HT-29 (cell line): ENCODE results near the gene TLE1. TPM values are rescaled to one million over a fixed set of nuclear protein-coding genes. Genes with fewer than 3 reads are reported as not detected.
"Not testable (repeated sequence)": the region's sequence is repeated elsewhere in the genome, so short reads cannot be mapped to it uniquely, and the experiment has no call there.

Experiments used
- DNase-seq: peaks from one replicate; pipeline ENCODE4 v3.0.0-alpha.2; 2015; ENCODE audit warnings: low spot score
- total RNA-seq: library from RNA; depleted of rRNA; stranded (reverse); fragments of >200 nt; shearing (Covaris generic); gene quantifications from 2 replicates; pipeline ENCODE4 v1.2.3, GENCODE V29; 2014

The TLE1 gene
- total RNA-seq, 1 experiment from 2014 or later = 82.1 TPM

GRCh38 chr9:81601639-81602623, 87.4 kb downstream of the TLE1 start:
- no peak for DNase-seq

GRCh38 chr9:81600631-81601030, 88.7 kb downstream of the TLE1 start:
- DNase-seq = no peak

- DNase-seq = no peak
These were observed 89.5 kb downstream of the TLE1 start for GRCh38 chr9:81599837-81600236.

GRCh38 chr9:81598811-81599210, 90.5 kb downstream of the TLE1 start:
- no peak for DNase-seq

- DNase-seq = no peak
These were observed 91.2 kb downstream of the TLE1 start for GRCh38 chr9:81598123-81598497.

DNA sequence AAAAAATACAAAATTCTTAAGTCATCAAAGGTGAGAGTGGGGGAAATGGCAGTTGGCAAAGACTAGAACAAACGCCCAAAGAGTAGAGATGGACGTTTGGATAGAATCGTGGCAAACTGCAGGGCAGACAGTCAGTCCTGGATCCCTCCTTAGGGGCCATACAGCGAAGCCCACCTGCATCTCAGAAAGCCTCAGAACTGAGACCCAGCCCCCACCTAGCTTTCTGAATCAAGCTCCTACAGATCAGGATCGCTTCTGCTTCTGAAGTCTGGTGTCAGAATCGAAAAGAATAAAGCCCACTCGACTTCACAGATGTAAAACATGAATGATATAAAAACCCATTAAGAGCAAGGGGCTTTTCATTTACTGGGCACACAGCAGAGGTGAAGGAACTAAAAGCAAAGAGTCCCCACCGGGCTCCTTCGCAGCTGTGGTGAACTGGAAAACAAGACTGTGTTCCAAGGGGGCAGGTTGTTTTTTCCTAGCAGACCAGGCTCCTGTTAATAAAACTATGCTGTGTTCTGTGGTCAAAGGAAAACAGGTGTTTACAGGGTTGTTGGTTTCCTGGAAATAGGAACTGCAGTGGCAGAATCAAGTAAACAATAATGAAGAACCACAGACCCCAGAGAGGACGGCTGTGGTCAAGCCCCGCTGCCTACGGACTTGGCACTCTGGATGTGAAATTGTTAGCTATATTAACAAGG, 91.8 kb downstream of the TLE1 start:
- no peak for DNase-seq

GRCh38 chr9:81596679-81597418, 92.5 kb downstream of the TLE1 start:
- DNase-seq = no peak

GRCh38 chr9:81595887-81596543, 93.3 kb downstream of the TLE1 start:
- no peak for DNase-seq

GRCh38 chr9:81595293-81595692, 94.1 kb downstream of the TLE1 start:
- not testable (repeated sequence) for DNase-seq

DNA sequence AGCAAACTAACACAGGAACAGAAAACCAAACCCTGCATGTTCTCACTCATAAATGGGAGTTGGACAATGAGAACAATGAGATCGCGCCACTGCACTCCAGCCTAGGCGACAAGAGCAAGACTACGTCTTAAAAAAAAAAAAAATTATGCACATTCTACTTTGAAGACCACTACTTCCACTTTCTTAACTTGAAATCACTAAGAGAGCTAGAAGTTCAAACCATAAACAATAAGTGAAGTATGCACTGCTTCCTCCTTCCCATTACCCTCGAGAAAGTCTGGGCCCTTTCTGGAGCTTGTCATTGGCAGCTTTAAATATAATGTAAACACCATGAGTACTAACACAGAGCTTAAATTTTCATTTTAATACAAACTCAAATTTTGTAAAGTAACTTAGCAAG, 94.9 kb downstream of the TLE1 start:
- no peak for DNase-seq

DNA sequence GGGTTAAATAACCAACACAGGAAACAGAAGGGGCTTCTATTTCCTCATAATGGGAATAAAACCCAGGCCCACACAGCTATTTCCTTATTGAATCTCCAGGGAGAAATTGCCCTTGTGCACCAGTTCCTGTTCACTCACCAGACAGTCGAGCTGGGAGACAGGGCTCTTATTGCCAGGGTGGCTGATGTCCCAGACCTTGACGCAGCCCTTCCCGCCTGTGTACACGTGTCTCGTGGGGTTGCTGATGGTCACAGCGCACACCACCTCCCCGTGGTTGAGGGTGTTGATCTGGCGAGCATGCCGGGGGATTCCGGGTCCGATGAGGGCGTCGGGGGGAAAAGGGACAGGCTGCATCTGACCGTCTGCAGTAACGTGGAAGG, 96.5 kb downstream of the TLE1 start:
- no peak for DNase-seq

- no peak for DNase-seq
These were observed 97.6 kb downstream of the TLE1 start for GRCh38 chr9:81591791-81592190.

- no peak for DNase-seq
These were observed 98.7 kb downstream of the TLE1 start for GRCh38 chr9:81590688-81591087.

- no peak for DNase-seq
These were observed 99.5 kb downstream of the TLE1 start for GRCh38 chr9:81589819-81590218.

DNA sequence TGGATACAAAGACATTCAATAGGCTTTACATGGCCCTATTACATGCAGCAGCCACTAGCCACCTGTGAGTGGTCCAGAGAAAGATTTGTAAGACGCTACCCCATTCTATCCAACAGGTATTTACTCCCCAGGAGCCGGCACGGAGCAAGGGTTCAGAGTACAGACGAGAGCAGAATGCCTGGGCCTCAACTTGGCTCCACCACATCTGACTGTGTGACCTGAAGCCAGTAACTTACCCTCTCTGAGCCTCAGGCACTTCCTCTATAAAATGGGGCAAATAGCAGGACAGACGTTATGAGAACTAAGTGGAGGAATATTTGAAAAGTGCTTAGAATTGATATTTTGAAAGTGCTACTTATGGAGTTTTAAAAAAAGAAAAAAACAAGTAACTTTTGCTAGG, 100.0 kb downstream of the TLE1 start:
- no peak for DNase-seq

DNA sequence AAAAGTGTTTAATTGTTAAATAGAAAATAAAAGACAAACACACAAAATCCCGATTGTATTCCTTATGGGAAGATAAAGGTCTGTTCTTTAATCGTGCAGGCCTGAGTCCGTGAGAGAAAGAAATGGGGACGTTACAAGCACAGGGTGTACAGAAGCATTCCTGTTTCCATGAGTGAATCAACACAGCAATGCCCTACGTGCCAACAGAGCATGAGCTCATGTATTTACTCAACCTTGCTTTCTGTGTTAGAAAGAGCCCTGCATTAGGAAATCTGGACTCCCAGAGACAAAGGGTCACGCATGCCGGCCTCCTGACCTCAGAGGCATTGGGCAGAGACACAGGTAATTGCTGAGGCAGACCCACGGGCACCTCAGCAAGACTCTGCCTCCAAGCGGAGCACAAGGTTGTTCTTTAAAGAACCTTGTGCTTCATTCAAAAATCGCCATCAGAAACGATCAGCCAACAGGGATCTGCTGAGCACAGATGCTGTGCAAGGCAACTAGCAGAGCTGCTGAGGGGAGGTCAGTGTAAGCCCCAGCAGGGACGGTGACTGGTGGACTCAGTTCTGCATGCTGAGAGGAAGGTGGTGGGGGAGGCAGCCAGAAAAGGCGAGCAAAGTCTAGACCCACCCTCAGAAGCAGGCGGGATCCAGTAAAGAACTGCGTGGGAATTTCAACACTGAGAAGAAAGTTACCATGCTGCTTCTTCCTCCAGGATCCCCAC, 101.0 kb downstream of the TLE1 start:
- DNase-seq = peak; percentile 83

GRCh38 chr9:81586786-81587185, 102.6 kb downstream of the TLE1 start:
- DNase-seq = no peak

- DNase-seq = no peak
These were observed 104.1 kb downstream of the TLE1 start for GRCh38 chr9:81585191-81585763.

GRCh38 chr9:81584099-81584498, 105.2 kb downstream of the TLE1 start:
- no peak for DNase-seq

- DNase-seq = no peak
These were observed 107.4 kb downstream of the TLE1 start for GRCh38 chr9:81581986-81582385.

DNA sequence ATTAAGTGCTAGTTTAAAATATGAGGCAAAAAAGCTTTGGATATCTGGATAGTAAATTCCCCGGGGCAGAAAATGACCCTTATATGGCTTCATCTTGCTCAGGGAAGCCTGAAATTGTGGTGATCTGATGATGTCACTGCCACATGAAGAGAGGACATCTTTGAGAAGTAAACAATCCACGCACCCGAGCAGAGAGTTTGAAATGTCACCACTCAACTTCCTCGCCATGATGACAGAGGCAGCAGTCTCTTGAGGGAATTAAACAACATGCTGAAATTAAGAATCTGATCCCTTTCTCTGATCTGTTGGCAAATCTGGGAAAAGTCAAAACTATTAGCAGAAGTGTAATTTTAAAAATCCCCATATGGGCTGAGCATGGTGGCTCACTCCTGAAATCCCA, 110.0 kb downstream of the TLE1 start:
- no peak for DNase-seq
